Fibroblast of lung (primary cell): ENCODE measurements around the gene ATP8A1. TPM values are rescaled to one million over a fixed set of nuclear protein-coding genes. Genes with fewer than 3 reads are reported as not detected.

Source experiments
- DNase-seq, 2 donors: peaks; one replicate each; pipeline versions ENCODE4 v3.0.0 to v3.0.0-alpha.2; 2010; ENCODE audit warnings: low read depth in 2 of 2
- H2AFZ ChIP-seq: 2 replicates; pipeline ENCODE4 v1.5.1; 2012; ENCODE audit warnings: low read length, control low read depth, inconsistent platforms
- H3K27ac ChIP-seq: 2 replicates; pipeline ENCODE4 v1.5.1; 2011; ENCODE audit warnings: low read length, control low read depth; ENCODE audit not compliant: insufficient read depth
- H3K27me3 ChIP-seq: 2 replicates; pipeline ENCODE4 v1.5.1; 2011; ENCODE audit warnings: mild to moderate bottlenecking, low read length; ENCODE audit not compliant: control insufficient read depth, insufficient read depth
- H3K36me3 ChIP-seq: 2 replicates; pipeline ENCODE4 v1.5.1; 2011; ENCODE audit warnings: low read length; ENCODE audit not compliant: control insufficient read depth, insufficient read depth
- H3K4me1 ChIP-seq: 2 replicates; pipeline ENCODE4 v1.5.1; 2011; ENCODE audit warnings: low read length; ENCODE audit not compliant: control insufficient read depth, insufficient read depth; ENCODE audit errors: extremely low read depth
- H3K4me2 ChIP-seq: 2 replicates; pipeline ENCODE4 v1.5.1; 2011; ENCODE audit warnings: low read length, control low read depth; ENCODE audit not compliant: insufficient read depth; ENCODE audit errors: extremely low read depth
- H3K4me3 ChIP-seq, 4 experiments: fragments of 200-600 bp in 1 of 4; sonication (generic) in 1 of 4; replicated peaks in 1 of 4; 2 replicates each; pipeline ENCODE4 v1.5.1; 2011 to 2016; ENCODE audit warnings: low read length in 4 of 4, low read depth in 3 of 4, mild to moderate bottlenecking in 3 of 4, control low read depth in 2 of 4, inconsistent platforms in 1 of 4, mixed read lengths in 1 of 4; ENCODE audit not compliant: insufficient read depth in 1 of 4; ENCODE audit errors: control extremely low read depth in 1 of 4
- H3K79me2 ChIP-seq: 2 replicates; pipeline ENCODE4 v1.5.1; 2012; ENCODE audit warnings: mild to moderate bottlenecking, low read length, inconsistent platforms; ENCODE audit not compliant: control insufficient read depth, insufficient read depth
- H3K9ac ChIP-seq: 2 replicates; pipeline ENCODE4 v1.5.1; 2011; ENCODE audit warnings: mild to moderate bottlenecking, low read length, control low read depth; ENCODE audit not compliant: insufficient read depth
- H3K9me3 ChIP-seq: 2 replicates; pipeline ENCODE4 v1.5.1; 2012; ENCODE audit warnings: low read depth, low read length; ENCODE audit not compliant: control insufficient read depth, insufficient read depth
- H4K20me1 ChIP-seq: 2 replicates; pipeline ENCODE4 v1.5.1; 2011; ENCODE audit warnings: low read length; ENCODE audit not compliant: control insufficient read depth, insufficient read depth; ENCODE audit errors: extremely low read depth
- EZH2 ChIP-seq: IDR thresholded peaks from 2 replicates; pipeline ENCODE4 v1.5.1; 2012; ENCODE audit warnings: low read length, control low read depth, mild to moderate bottlenecking; ENCODE audit errors: missing control alignments
- polyA plus RNA-seq, 2 donors: library from polyadenylated mRNA; depleted of rRNA in 1 of 2; stranded (reverse) in 1 of 2; unstranded in 1 of 2; fragments of >200 nt; gene quantifications; 2 replicates each; pipeline ENCODE4 v1.2.1, GENCODE V29; 2011 to 2012; ENCODE audit warnings: missing spikeins in 1 of 2
- total RNA-seq: library from RNA; depleted of rRNA; stranded (reverse); fragments of >200 nt; gene quantifications from 2 replicates; pipeline ENCODE4 v1.2.1, GENCODE V29; 2014
- TF ChIP-seq, protein P1 (sequence below), 2 donors: IDR thresholded peaks in 1 of 2; conservative IDR thresholded peaks in 1 of 2; 1 replicate in 1 of 2; 2 replicates in 1 of 2; pipeline ENCODE4 v1.5.1; 2011 to 2012; ENCODE audit warnings: low read length in 2 of 2, control low read depth in 1 of 2, inconsistent platforms in 1 of 2, low read depth in 1 of 2, mild to moderate bottlenecking in 1 of 2

Gene ATP8A1
- total and polyA plus RNA-seq, 2 donors (not counting 1 experiment from before 2014, with no cell fraction given) = 0.36 to 4.8 TPM

DNA sequence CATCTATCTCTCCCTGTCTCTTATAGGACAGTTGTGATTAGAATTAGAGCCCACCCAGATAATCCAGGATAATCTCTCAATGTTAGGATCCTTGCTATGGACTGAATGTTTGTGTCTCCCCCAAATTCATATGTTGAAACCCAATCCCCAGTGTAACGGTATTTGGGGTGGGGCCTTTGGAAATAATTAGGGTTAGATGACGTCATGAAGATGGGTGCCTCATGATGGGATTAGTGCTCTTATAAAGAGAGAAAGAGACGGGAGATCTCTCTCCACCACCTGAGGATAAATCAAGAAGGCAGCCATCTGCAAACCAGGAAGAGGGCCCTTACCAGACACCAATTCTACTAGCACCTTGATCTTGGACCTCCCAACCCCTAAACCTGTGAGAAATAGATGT lies 293.3 kb downstream of the ATP8A1 start:
- no peaks in the 10 kb centered on the region for H3K9me3 ChIP-seq
- no peaks in the 10 kb centered on the region for H3K36me3 ChIP-seq
- no peak overlapping the region for H3K27ac ChIP-seq
- no peak overlapping the region for H3K4me3 ChIP-seq
- no peak overlapping the region for H3K4me2 ChIP-seq
- no peaks in the 10 kb centered on the region for H4K20me1 ChIP-seq
- H3K4me1 ChIP-seq = no peaks in the 10 kb centered on the region
- no peaks in the 10 kb centered on the region for H3K27me3 ChIP-seq
- no peak overlapping the region for H3K9ac ChIP-seq
- TF ChIP-seq EZH2 = no peak
- TF ChIP-seq, protein P1, sequence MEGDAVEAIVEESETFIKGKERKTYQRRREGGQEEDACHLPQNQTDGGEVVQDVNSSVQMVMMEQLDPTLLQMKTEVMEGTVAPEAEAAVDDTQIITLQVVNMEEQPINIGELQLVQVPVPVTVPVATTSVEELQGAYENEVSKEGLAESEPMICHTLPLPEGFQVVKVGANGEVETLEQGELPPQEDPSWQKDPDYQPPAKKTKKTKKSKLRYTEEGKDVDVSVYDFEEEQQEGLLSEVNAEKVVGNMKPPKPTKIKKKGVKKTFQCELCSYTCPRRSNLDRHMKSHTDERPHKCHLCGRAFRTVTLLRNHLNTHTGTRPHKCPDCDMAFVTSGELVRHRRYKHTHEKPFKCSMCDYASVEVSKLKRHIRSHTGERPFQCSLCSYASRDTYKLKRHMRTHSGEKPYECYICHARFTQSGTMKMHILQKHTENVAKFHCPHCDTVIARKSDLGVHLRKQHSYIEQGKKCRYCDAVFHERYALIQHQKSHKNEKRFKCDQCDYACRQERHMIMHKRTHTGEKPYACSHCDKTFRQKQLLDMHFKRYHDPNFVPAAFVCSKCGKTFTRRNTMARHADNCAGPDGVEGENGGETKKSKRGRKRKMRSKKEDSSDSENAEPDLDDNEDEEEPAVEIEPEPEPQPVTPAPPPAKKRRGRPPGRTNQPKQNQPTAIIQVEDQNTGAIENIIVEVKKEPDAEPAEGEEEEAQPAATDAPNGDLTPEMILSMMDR (conservative IDR thresholded peaks at IDR 0.05 in 1 of 2, IDR thresholded peaks at IDR 0.05 in 1 of 2; ENCODE audit: low read depth in 1 of 2, low read length in 2 of 2) = no peak
- no peak for DNase-seq
- H2AFZ ChIP-seq = no peak overlapping the region
- H3K79me2 ChIP-seq = no peaks in the 10 kb centered on the region

DNA sequence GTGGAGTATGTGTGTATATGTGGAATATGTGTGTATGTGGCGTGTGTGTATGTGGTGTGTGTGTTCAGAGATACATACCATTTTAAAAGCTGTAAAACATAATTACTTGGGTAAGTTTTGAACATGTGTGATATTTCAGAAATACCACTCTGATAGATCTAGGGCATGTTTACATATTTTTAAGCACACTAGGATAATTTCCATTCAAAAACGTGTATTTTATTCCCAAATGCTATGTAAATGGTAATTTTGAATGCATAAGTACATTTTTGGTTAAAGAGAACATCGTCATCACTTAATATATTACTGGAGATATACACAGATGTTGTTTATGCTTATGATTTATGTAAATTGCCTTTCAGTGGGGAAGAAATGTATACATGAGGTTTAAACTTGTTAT lies 294.3 kb downstream of the ATP8A1 start:
- no peak overlapping the region for H3K27ac ChIP-seq
- DNase-seq = peak in 1 of 2 donors; percentile 62
- H4K20me1 ChIP-seq = no peaks in the 10 kb centered on the region
- no peaks in the 10 kb centered on the region for H3K36me3 ChIP-seq
- no peaks in the 10 kb centered on the region for H3K27me3 ChIP-seq
- no peaks in the 10 kb centered on the region for H3K9me3 ChIP-seq
- no peak overlapping the region for H3K4me2 ChIP-seq
- no peak for TF ChIP-seq EZH2
- TF ChIP-seq, protein P1 (conservative IDR thresholded peaks at IDR 0.05 in 1 of 2, IDR thresholded peaks at IDR 0.05 in 1 of 2; ENCODE audit: low read depth in 1 of 2, low read length in 2 of 2) = no peak
- H3K4me3 ChIP-seq = no peak overlapping the region
- H3K9ac ChIP-seq = no peak overlapping the region
- H2AFZ ChIP-seq = no peak overlapping the region
- H3K4me1 ChIP-seq = no peaks in the 10 kb centered on the region
- no peaks in the 10 kb centered on the region for H3K79me2 ChIP-seq

DNA sequence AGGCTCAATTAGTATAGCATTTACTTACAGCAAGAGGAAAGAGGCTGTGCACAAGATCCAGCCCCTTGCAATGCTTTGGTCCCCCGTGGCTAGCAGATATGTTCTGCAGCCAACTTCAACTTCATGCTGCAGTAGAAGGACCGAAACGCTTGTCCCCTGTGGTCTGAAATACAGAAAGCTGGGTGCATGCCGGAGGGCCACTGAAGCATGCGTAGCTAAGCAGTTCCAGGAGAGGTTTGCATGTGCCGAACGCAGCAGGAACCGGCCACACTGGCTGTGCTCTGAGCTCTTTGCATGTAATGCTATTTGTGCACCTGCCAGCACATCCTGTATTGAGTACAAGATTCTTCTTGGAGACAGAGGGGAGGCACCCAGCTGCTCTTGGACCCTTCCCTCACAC lies 295.4 kb downstream of the ATP8A1 start:
- H3K36me3 ChIP-seq = no peaks in the 10 kb centered on the region
- H3K27ac ChIP-seq = no peak overlapping the region
- no peak overlapping the region for H2AFZ ChIP-seq
- no peaks in the 10 kb centered on the region for H4K20me1 ChIP-seq
- no peak overlapping the region for H3K4me3 ChIP-seq
- no peaks in the 10 kb centered on the region for H3K79me2 ChIP-seq
- no peaks in the 10 kb centered on the region for H3K4me1 ChIP-seq
- TF ChIP-seq, protein P1 (conservative IDR thresholded peaks at IDR 0.05 in 1 of 2, IDR thresholded peaks at IDR 0.05 in 1 of 2; ENCODE audit: low read depth in 1 of 2, low read length in 2 of 2) = no peak
- no peak for TF ChIP-seq EZH2
- H3K27me3 ChIP-seq = no peaks in the 10 kb centered on the region
- H3K4me2 ChIP-seq = no peak overlapping the region
- no peaks in the 10 kb centered on the region for H3K9me3 ChIP-seq
- DNase-seq = no peak
- H3K9ac ChIP-seq = no peak overlapping the region
